Thyroid gland (tissue), 4 donors: ENCODE results near the gene KRTAP5-4.

Experiments
- CTCF ChIP-seq, 6 experiments: fragments of 200-600 bp in 3 of 6; fragments of 450-650 bp in 3 of 6; sonication (generic) in 3 of 6; IDR thresholded peaks; one replicate each; pipeline ENCODE4 v1.5.1; 2016 to 2019; ENCODE audit warnings: antibody characterized with exemption in 6 of 6, mild to moderate bottlenecking in 2 of 6, inconsistent platforms in 1 of 6, moderate library complexity in 1 of 6
- POLR2A ChIP-seq, 2 donors: fragments of 450-650 bp; IDR thresholded peaks; one replicate each; pipeline ENCODE4 v1.6.1; 2017; ENCODE audit warnings: antibody characterized with exemption in 2 of 2, mild to moderate bottlenecking in 2 of 2, moderate library complexity in 1 of 2

DNA sequence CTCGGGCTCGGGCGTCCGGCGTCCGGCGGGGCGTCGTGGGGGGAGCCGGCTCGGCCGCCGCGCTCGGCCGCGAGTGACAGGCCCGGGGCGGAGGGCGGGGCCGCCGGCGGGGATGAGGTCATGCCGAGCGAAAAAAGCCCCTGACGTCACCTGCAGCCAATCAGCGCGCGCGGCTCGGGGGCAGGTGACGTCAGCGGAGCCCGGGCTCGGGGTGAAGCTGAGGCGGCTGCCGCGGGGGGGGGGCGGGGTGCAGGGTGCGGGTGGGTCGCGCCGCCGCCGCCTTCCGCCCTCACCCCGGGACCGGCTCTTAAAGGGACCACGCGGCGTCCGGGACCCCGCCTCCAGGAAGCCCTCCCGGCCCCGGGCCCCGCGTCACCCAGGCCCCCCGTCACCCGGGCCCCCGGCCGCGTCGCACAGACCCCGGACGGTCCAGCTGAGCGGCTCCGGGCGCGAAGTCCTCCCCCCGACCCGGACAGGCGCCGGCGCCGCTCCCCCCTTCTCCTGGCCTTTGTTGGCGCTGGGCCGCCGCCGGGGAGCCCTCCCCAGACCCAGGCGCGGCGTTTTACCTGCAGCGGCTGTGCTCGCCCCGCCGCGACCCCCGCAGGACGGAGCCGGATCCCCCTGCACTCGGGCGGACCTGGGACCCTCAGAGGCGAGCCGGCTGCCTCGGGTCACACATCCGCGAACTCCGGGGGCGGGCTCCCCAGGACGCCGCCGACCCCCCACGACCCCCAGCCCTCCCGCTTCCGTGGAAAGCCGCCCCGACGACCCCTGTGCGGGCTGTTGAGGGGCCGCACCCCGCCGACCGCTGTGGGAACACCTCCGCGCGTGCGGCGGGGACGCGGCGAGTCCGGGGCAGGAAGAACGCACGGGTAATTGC lies 49.5 kb downstream of the KRTAP5-4 start, which contains the start of gene DUSP8:
- no peak for TF ChIP-seq CTCF (IDR thresholded peaks at IDR 0.05)
- peak; percentile 14 to 76 for TF ChIP-seq POLR2A (IDR thresholded peaks at IDR 0.05)
